DND-41 (cell line): ENCODE measurements around the gene DSC1.

Source experiments
- ATAC-seq: fragments of 200-7000 bp; cut with Tn5 transposase; 3 replicates; pipeline ENCODE4 v1.9.1; 2021; ENCODE audit warnings: low read depth; ENCODE audit not compliant: insufficient read depth
- DNase-seq: peaks from one replicate; pipeline ENCODE4 v3.0.0-alpha.2; 2020
- H2AFZ ChIP-seq: 2 replicates; pipeline ENCODE4 v1.6.0; 2012; ENCODE audit warnings: low read depth, low read length
- H3K27ac ChIP-seq: 2 replicates; pipeline ENCODE4 v1.5.1; 2012; ENCODE audit warnings: low read length, inconsistent platforms
- H3K27me3 ChIP-seq: fragments of 200-600 bp; sonication (generic); 2 replicates; pipeline ENCODE4 v1.6.0; 2012; ENCODE audit warnings: low read length, mild to moderate bottlenecking, inconsistent platforms; ENCODE audit not compliant: insufficient read depth, poor library complexity
- H3K36me3 ChIP-seq: 2 replicates; pipeline ENCODE4 v1.5.1; 2012; ENCODE audit warnings: low read length, inconsistent platforms; ENCODE audit not compliant: insufficient read depth
- H3K4me1 ChIP-seq: 2 replicates; pipeline ENCODE4 v1.5.1; 2012; ENCODE audit warnings: mild to moderate bottlenecking, low read length; ENCODE audit not compliant: insufficient read depth
- H3K4me2 ChIP-seq: 2 replicates; pipeline ENCODE4 v1.6.0; 2012; ENCODE audit warnings: mild to moderate bottlenecking, moderate library complexity, low read length, inconsistent platforms; ENCODE audit not compliant: insufficient read depth
- H3K4me3 ChIP-seq, 2 experiments: fragments of 200-600 bp in 1 of 2; shearing (Covaris generic) in 1 of 2; 2 replicates each; pipeline ENCODE4 v1.5.1; 2012 to 2016; ENCODE audit warnings: inconsistent platforms in 2 of 2, low read length in 2 of 2, mild to moderate bottlenecking in 2 of 2, low read depth in 1 of 2, moderate library complexity in 1 of 2
- H3K79me2 ChIP-seq: 2 replicates; pipeline ENCODE4 v1.6.0; 2012; ENCODE audit warnings: low read length, inconsistent platforms; ENCODE audit not compliant: insufficient read depth
- H3K9ac ChIP-seq: 2 replicates; pipeline ENCODE4 v1.6.0; 2012; ENCODE audit warnings: low read depth, mild to moderate bottlenecking, inconsistent platforms, low read length, moderate library complexity
- H3K9me3 ChIP-seq: 2 replicates; pipeline ENCODE4 v1.5.1; 2012; ENCODE audit warnings: low read length, moderate library complexity, mild to moderate bottlenecking, inconsistent platforms; ENCODE audit not compliant: insufficient read depth, severe bottlenecking
- H4K20me1 ChIP-seq: 2 replicates; pipeline ENCODE4 v1.6.0; 2012; ENCODE audit warnings: low read length; ENCODE audit not compliant: insufficient read depth
- CTCF ChIP-seq: IDR thresholded peaks from 2 replicates; pipeline ENCODE4 v1.5.1; 2012; ENCODE audit warnings: borderline replicate concordance, low read length, moderate library complexity, mild to moderate bottlenecking; ENCODE audit not compliant: poor library complexity, severe bottlenecking; ENCODE audit errors: extremely low read depth
- EZH2 ChIP-seq: IDR thresholded peaks from 3 replicates; pipeline ENCODE4 v1.6.1; 2012; ENCODE audit warnings: borderline replicate concordance, low read depth, mild to moderate bottlenecking, moderate library complexity, low read length, inconsistent platforms; ENCODE audit not compliant: severe bottlenecking

The DSC1 gene

DNA sequence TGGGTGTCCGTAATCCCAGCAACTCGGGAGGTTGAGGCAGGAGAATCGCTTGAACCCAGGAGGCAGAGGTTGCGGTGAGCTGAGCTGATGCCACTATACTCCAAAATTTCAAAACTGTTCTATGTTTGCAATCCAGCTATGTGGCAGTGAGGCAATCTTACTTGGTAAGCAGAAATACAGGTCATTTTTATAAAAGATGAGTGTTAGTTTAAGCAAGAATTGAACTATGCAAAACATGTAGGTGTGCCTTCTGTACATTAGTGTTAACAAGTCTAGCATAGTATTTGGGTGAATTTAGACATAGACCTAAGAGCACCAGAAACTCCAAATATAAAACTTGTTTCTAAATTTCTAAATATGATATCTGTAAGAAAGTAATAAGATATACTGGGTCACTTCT, 7.2 kb downstream of the DSC1 start:
- H4K20me1 ChIP-seq = no peaks in the 10 kb centered on the region
- H3K27ac ChIP-seq = no peak overlapping the region
- H3K4me1 ChIP-seq = no peaks in the 10 kb centered on the region
- H2AFZ ChIP-seq = no peak overlapping the region
- no peaks in the 10 kb centered on the region for H3K36me3 ChIP-seq
- no peaks in the 10 kb centered on the region for H3K79me2 ChIP-seq
- TF ChIP-seq EZH2 (no peak), CTCF (no peak)
- ATAC-seq (no peak), DNase-seq (no peak)
- no peaks in the 10 kb centered on the region for H3K27me3 ChIP-seq
- H3K9me3 ChIP-seq = no peaks in the 10 kb centered on the region
- no peak overlapping the region for H3K4me3 ChIP-seq
- no peak overlapping the region for H3K9ac ChIP-seq
- no peak overlapping the region for H3K4me2 ChIP-seq

DNA sequence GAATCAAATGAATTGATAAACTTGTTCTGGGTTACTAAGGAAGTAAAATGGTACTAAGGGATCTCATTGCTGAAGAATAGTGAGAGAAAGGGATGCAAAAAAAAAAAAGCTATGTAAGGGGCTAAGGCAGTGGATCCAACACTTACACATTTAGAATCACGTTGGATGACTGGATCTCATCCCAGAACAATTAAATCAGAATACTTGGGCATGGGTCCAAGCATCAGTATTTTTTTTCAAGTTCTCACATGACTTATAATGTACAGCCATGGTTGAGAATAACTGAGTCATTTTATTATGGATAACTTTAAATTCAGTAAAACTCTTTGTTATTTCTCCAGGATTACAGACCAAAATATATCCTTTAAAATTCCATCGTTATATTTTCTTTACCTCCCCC, 8.5 kb downstream of the DSC1 start:
- no peaks in the 10 kb centered on the region for H3K79me2 ChIP-seq
- H3K27me3 ChIP-seq = no peaks in the 10 kb centered on the region
- no peak overlapping the region for H3K4me2 ChIP-seq
- ATAC-seq (no peak), DNase-seq (no peak)
- H3K9ac ChIP-seq = no peak overlapping the region
- TF ChIP-seq EZH2 = no peak
- no peak for TF ChIP-seq CTCF
- no peak overlapping the region for H3K27ac ChIP-seq
- H3K4me1 ChIP-seq = no peaks in the 10 kb centered on the region
- no peaks in the 10 kb centered on the region for H3K36me3 ChIP-seq
- H3K4me3 ChIP-seq = no peak overlapping the region
- no peaks in the 10 kb centered on the region for H3K9me3 ChIP-seq
- H4K20me1 ChIP-seq = no peaks in the 10 kb centered on the region
- no peak overlapping the region for H2AFZ ChIP-seq

GRCh38 chr18:31149351-31149750, 13.3 kb downstream of the DSC1 start:
- no peaks in the 10 kb centered on the region for H3K36me3 ChIP-seq
- no peak for TF ChIP-seq EZH2
- TF ChIP-seq CTCF = no peak
- no peak overlapping the region for H3K27ac ChIP-seq
- H3K79me2 ChIP-seq = no peaks in the 10 kb centered on the region
- H2AFZ ChIP-seq = no peak overlapping the region
- no peak overlapping the region for H3K4me2 ChIP-seq
- H3K9ac ChIP-seq = no peak overlapping the region
- ATAC-seq (no peak), DNase-seq (no peak)
- no peak overlapping the region for H3K4me3 ChIP-seq
- H4K20me1 ChIP-seq = no peaks in the 10 kb centered on the region
- no peaks in the 10 kb centered on the region for H3K4me1 ChIP-seq
- H3K9me3 ChIP-seq = no peaks in the 10 kb centered on the region
- H3K27me3 ChIP-seq = no peaks in the 10 kb centered on the region

GRCh38 chr18:31148600-31148999, 14.1 kb downstream of the DSC1 start:
- TF ChIP-seq EZH2 (no peak), CTCF (no peak)
- Histone ChIP-seq H3K4me1 (no peaks in the 10 kb centered on the region), H3K4me2 (no peak overlapping the region), H3K27me3 (no peaks in the 10 kb centered on the region), H3K9ac (no peak overlapping the region), H3K27ac (no peak overlapping the region), H3K79me2 (no peaks in the 10 kb centered on the region), H3K36me3 (no peaks in the 10 kb centered on the region), H3K9me3 (no peaks in the 10 kb centered on the region), H4K20me1 (no peaks in the 10 kb centered on the region), H2AFZ (no peak overlapping the region), H3K4me3 (no peak overlapping the region)
- no peak for DNase-seq
- ATAC-seq = no peak
